Tibial nerve (tissue), 4 donors: ENCODE results near the gene CLEC3A.

Source experiments
- EP300 ChIP-seq, 2 donors: sonication (generic); formaldehyde crosslinking; IDR thresholded peaks; one replicate each; pipeline ENCODE4 v1.6.1; 2017; ENCODE audit warnings: antibody characterized with exemption in 2 of 2, mild to moderate bottlenecking in 1 of 2
- POLR2A ChIP-seq, 2 donors: fragments of 450-650 bp; IDR thresholded peaks; one replicate each; pipeline ENCODE4 v1.6.1; 2017; ENCODE audit warnings: antibody characterized with exemption in 2 of 2, mild to moderate bottlenecking in 2 of 2, moderate library complexity in 2 of 2
- TF ChIP-seq, protein P1 (sequence below), 5 experiments: fragments of 200-600 bp in 3 of 5; fragments of 450-650 bp in 2 of 5; sonication (generic) in 3 of 5; IDR thresholded peaks; one replicate each; pipeline ENCODE4 v1.5.1; 2016 to 2019; ENCODE audit warnings: antibody characterized with exemption in 5 of 5, mild to moderate bottlenecking in 3 of 5, moderate library complexity in 2 of 5

DNA sequence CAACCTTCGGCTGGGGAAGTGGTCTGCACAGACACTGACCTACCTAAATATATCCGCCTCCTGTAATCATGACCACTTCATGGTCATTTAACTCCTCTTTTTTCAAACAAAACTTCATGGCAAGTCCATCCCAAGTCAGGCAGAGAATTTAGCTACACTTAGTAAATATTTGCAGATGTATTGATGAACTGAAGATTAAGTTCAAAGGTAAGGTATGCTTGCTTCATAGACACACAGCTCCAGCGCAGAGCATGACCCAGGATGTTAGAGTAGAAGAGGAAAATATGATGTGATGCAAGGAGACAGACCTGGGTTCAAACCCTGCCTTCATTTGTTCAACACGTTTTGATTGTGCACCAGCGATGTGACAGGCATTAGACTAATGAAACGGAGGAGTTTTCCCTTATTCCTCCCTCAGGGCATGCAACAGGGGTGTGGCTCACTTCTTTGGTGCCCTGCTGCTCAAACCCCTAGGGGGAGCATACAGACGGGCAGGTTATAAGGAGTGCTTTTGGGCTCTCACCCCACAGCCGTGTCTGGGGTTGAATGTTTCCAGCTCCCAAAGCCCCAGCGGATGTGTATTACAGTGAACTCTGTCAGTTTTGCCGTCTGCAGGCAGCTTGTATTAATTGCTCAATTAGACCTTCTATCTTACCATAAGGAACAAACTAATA, 23.9 kb upstream of the CLEC3A start:
- no peak for TF ChIP-seq EP300 (IDR thresholded peaks at IDR 0.05)
- TF ChIP-seq, protein P1, sequence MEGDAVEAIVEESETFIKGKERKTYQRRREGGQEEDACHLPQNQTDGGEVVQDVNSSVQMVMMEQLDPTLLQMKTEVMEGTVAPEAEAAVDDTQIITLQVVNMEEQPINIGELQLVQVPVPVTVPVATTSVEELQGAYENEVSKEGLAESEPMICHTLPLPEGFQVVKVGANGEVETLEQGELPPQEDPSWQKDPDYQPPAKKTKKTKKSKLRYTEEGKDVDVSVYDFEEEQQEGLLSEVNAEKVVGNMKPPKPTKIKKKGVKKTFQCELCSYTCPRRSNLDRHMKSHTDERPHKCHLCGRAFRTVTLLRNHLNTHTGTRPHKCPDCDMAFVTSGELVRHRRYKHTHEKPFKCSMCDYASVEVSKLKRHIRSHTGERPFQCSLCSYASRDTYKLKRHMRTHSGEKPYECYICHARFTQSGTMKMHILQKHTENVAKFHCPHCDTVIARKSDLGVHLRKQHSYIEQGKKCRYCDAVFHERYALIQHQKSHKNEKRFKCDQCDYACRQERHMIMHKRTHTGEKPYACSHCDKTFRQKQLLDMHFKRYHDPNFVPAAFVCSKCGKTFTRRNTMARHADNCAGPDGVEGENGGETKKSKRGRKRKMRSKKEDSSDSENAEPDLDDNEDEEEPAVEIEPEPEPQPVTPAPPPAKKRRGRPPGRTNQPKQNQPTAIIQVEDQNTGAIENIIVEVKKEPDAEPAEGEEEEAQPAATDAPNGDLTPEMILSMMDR (IDR thresholded peaks at IDR 0.05), result no peak
- no peak for TF ChIP-seq POLR2A (IDR thresholded peaks at IDR 0.05)
